Endodermal cell (in vitro differentiated cells): ENCODE data around the gene NUB1. TPM values are rescaled to one million over a fixed set of nuclear protein-coding genes. Genes with fewer than 3 reads are reported as not detected.

Experiments
- DNase-seq: peaks from one replicate; pipeline ENCODE4 v3.0.0-alpha.2; 2017
- H3K27ac ChIP-seq: 2 replicates; pipeline ENCODE4 v1.5.1; 2013; ENCODE audit warnings: mild to moderate bottlenecking, low read depth, low read length, moderate library complexity
- H3K27me3 ChIP-seq: 2 replicates; pipeline ENCODE4 v1.6.1; 2013; ENCODE audit warnings: mild to moderate bottlenecking, low read length, moderate library complexity; ENCODE audit not compliant: insufficient read depth, control insufficient read depth, poor library complexity, severe bottlenecking
- H3K36me3 ChIP-seq: 2 replicates; pipeline ENCODE4 v1.7.0; 2013; ENCODE audit warnings: mild to moderate bottlenecking, low read length, moderate library complexity; ENCODE audit not compliant: control insufficient read depth, insufficient read depth
- H3K4me1 ChIP-seq: one replicate; pipeline ENCODE4 v1.7.0; 2013; ENCODE audit warnings: low read length; ENCODE audit not compliant: control insufficient read depth, insufficient read depth
- H3K4me3 ChIP-seq: 2 replicates; pipeline ENCODE4 v1.5.1; 2013; ENCODE audit warnings: mild to moderate bottlenecking, low read length, moderate library complexity
- H3K9ac ChIP-seq: 2 replicates; pipeline ENCODE4 v1.6.1; 2013; ENCODE audit warnings: mild to moderate bottlenecking, low read length, moderate library complexity; ENCODE audit not compliant: poor library complexity, severe bottlenecking; ENCODE audit errors: extremely low read depth
- H3K9me3 ChIP-seq: 2 replicates; pipeline ENCODE4 v1.6.1; 2013; ENCODE audit warnings: mild to moderate bottlenecking, low read length, moderate library complexity; ENCODE audit not compliant: control insufficient read depth
- H3K27ac Mint-ChIP-seq: 2 replicates; pipeline ENCODE4 v1.8.0; 2020; ENCODE audit warnings: mixed read lengths
- H3K27me3 Mint-ChIP-seq: 2 replicates; pipeline ENCODE4 v1.8.0; 2021; ENCODE audit warnings: mild to moderate bottlenecking, mixed read lengths; ENCODE audit not compliant: insufficient read depth
- H3K36me3 Mint-ChIP-seq: 2 replicates; pipeline ENCODE4 v1.8.0; 2020; ENCODE audit warnings: low read depth, mixed read lengths
- H3K4me1 Mint-ChIP-seq: 2 replicates; pipeline ENCODE4 v1.8.0; 2020; ENCODE audit warnings: mixed read lengths
- H3K4me3 Mint-ChIP-seq: 2 replicates; pipeline ENCODE4 v1.8.0; 2020; ENCODE audit warnings: mild to moderate bottlenecking, moderate library complexity, mixed read lengths
- H3K9me3 Mint-ChIP-seq: 2 replicates; pipeline ENCODE4 v1.8.0; 2020; ENCODE audit warnings: mild to moderate bottlenecking, mixed read lengths
- WGBS, 2 experiments: methylation state at CpG; one replicate each; pipeline versions ENCODE4 v1.1.5 to v1.1.7; 2013; ENCODE audit warnings: missing lambda C conversion rate in 2 of 2, mixed read lengths in 1 of 2; ENCODE audit not compliant: insufficient coverage in 1 of 2, insufficient read length in 1 of 2; 5-methylcytosine and 5-hydroxymethylcytosine counted together
- total RNA-seq, 2 donors: library from RNA; stranded (reverse); fragmentation: NEBNext Ultra II Directional in 1 of 2; extraction: Animal tissue kit (Norgen Biotek cat#: 25700) in 1 of 2; gene quantifications; 2 replicates in 1 of 2; 3 replicates in 1 of 2; pipeline ENCODE4 v1.2.1, GENCODE V29; 2021
- TF ChIP-seq, protein P1 (sequence below): fragments of 200-600 bp; sonication (generic); conservative IDR thresholded peaks from 2 replicates; pipeline ENCODE4 v1.5.0; 2021; ENCODE audit warnings: antibody characterized with exemption, mild to moderate bottlenecking

NUB1 gene
- total RNA-seq, 2 donors from 2014 or later = 50.2 to 64.7 TPM

GRCh38 chr7:151307536-151307935, 34.1 kb upstream of the NUB1 start:
- 81 to 86% methylated on average over 6 to 7 of the region's 7 CpGs for WGBS, 2 experiments
- peaks cover 14% of the 10 kb centered on the region for H3K9me3 ChIP-seq
- no peak for DNase-seq
- Mint-ChIP-seq H3K27me3 (peaks cover 14% of the 10 kb centered on the region), H3K9me3 (peaks cover 10% of the 10 kb centered on the region), H3K36me3 (no peaks in the 10 kb centered on the region), H3K27ac (peak overlapping the region; percentile 74), H3K4me1 (peaks cover 25% of the 10 kb centered on the region), H3K4me3 (no peak overlapping the region)
- TF ChIP-seq, protein P1, sequence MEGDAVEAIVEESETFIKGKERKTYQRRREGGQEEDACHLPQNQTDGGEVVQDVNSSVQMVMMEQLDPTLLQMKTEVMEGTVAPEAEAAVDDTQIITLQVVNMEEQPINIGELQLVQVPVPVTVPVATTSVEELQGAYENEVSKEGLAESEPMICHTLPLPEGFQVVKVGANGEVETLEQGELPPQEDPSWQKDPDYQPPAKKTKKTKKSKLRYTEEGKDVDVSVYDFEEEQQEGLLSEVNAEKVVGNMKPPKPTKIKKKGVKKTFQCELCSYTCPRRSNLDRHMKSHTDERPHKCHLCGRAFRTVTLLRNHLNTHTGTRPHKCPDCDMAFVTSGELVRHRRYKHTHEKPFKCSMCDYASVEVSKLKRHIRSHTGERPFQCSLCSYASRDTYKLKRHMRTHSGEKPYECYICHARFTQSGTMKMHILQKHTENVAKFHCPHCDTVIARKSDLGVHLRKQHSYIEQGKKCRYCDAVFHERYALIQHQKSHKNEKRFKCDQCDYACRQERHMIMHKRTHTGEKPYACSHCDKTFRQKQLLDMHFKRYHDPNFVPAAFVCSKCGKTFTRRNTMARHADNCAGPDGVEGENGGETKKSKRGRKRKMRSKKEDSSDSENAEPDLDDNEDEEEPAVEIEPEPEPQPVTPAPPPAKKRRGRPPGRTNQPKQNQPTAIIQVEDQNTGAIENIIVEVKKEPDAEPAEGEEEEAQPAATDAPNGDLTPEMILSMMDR = no peak
- H3K4me1 ChIP-seq = peaks cover 4% of the 10 kb centered on the region
- no peak overlapping the region for H3K9ac ChIP-seq
- H3K27ac ChIP-seq = no peak overlapping the region
- H3K36me3 ChIP-seq = no peaks in the 10 kb centered on the region
- no peak overlapping the region for H3K4me3 ChIP-seq
- H3K27me3 ChIP-seq = peaks cover 5% of the 10 kb centered on the region

- Mint-ChIP-seq H3K9me3 (peaks cover 10% of the 10 kb centered on the region), H3K27ac (no peak overlapping the region), H3K4me3 (no peak overlapping the region), H3K4me1 (peaks cover 25% of the 10 kb centered on the region), H3K27me3 (peaks cover 8% of the 10 kb centered on the region), H3K36me3 (no peaks in the 10 kb centered on the region)
- H3K9me3 ChIP-seq = peaks cover 16% of the 10 kb centered on the region
- 43 to 85% methylated on average over 2 to 6 of the region's 6 CpGs for WGBS, 2 experiments
- H3K4me1 ChIP-seq = peaks cover 4% of the 10 kb centered on the region
- H3K9ac ChIP-seq = no peak overlapping the region
- DNase-seq = no peak
- no peaks in the 10 kb centered on the region for H3K27me3 ChIP-seq
- TF ChIP-seq, protein P1 = no peak
- no peak overlapping the region for H3K27ac ChIP-seq
- no peaks in the 10 kb centered on the region for H3K36me3 ChIP-seq
- no peak overlapping the region for H3K4me3 ChIP-seq
These were observed 33.4 kb upstream of the NUB1 start for GRCh38 chr7:151308256-151308655.

- no peaks in the 10 kb centered on the region for H3K27me3 ChIP-seq
- WGBS, 2 experiments = 89 to 94% methylated on average over 8 of the region's 8 CpGs
- H3K9me3 ChIP-seq = peaks cover 16% of the 10 kb centered on the region
- H3K9ac ChIP-seq = no peak overlapping the region
- H3K36me3 ChIP-seq = no peaks in the 10 kb centered on the region
- H3K27me3 Mint-ChIP-seq = peaks cover 4% of the 10 kb centered on the region
- H3K27ac Mint-ChIP-seq = no peak overlapping the region
- H3K4me1 Mint-ChIP-seq = peaks cover 25% of the 10 kb centered on the region
- H3K27ac ChIP-seq = no peak overlapping the region
- H3K4me1 ChIP-seq = peaks cover 4% of the 10 kb centered on the region
- TF ChIP-seq, protein P1 = no peak
- H3K36me3 Mint-ChIP-seq = no peaks in the 10 kb centered on the region
- peaks cover 10% of the 10 kb centered on the region for H3K9me3 Mint-ChIP-seq
- H3K4me3 ChIP-seq = no peak overlapping the region
- no peak for DNase-seq
- H3K4me3 Mint-ChIP-seq = no peak overlapping the region
These were observed 32.8 kb upstream of the NUB1 start for GRCh38 chr7:151308791-151309190.
